HUDEP-2 (cell line): ENCODE results near the gene PIGC.

Source experiments
- DNase-seq, 76 experiments: peaks; one replicate each; lab custom pipeline; 2025; ENCODE audit not compliant: unreplicated experiment in 76 of 76; lab: John Stamatoyannopoulos, UW

The PIGC gene

DNA sequence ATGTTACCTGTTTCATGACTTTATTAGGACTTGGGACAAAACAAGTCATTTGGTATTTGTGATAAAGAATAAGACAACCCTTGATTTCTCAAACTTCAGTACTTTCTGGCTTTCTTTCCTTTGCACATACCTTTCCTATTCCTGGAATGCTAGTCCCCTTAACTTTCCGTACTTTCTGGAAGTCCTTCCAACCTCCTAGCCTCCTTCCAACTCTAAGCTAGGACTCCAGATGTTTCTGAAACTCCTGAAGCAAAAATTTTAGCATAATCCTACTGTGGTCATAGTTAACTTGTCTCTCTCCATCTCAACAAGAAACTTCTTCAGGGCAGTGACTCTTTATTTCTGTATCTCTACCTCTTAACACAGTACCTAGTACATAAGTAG is 43.2 kb downstream of the PIGC start:
- DNase-seq = no peak

DNA sequence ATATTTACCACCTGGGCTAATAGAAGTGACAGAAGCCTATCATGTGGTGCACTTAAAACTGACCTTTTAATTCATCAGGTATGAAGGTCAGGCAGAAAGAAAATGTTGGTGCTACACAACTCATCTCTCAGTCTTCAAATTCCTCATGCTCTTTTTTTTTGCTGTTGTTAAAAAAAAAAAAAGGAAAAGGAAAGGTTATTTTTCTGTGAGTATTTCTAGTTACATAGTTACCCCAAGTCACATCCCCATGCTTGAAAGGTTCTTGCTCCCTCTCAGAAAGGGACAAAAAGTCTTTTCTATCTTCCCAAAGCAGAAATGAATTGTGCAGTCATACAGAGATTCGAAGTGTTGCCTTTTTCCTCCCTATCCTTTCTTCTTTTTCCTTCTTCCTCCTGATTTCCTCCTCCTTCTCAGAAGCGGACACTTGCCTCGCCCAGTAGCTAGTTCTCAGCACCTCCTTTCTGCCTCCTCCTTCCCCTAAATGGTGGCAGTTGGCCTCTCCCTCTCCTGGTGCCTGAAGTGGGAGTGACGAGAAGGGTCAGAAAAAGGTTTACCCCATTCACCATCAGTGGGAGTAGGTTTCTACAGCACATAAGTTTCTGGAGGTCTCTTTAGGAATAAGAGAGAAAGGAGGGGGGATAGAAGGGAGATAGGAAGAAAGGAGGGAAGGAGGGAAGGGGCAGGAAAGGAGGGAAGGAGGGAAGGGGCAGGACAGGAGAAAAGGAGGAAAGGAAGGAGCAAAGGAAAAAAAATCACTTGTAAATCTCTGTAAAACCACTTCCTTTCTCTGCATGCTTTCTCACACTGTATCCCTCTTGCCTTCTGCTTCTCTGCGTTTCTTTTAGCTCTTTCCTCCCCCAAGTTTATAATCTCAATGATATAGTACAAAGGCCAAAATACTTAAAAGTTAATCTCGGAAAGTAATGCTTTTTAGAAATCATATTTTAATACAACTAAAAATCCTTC is 43.8 kb downstream of the PIGC start:
- DNase-seq = no peak

DNA sequence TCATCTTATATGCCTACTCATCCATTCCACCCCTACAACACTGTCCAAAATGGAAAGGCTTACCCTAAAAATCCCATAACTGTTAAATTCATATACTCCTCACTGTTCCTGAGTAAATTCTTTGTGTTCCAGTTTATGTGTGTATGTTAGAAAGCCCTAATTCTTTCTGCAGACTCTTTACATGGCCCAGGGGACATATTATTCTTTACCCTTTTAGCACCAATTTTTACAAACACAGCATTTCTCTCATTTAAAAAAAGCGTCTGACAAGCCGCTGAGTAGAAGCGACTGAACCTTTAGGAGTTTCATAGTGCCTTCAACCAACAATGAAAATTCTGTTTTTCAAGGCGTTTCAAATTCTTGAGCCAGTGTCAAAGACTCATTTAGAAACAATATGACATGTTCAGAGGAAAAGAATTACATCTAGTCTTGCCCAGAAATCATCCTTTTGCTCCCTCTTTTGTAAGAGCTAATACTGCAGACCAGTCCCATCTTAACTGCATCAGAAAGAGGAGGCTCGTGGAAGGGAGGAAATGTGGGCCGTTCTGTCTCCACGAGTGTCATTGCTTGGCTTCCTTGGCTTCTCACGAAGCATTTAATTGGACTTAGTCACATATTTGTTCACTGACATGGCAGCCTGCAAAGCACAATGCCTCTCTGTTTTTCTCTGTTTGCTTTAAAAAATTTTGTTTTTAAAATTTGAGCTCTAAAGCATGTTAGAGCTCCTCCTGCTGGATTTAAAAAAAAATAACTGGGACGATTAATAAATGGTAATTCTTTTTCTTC is 44.7 kb downstream of the PIGC start:
- peak in 1 of 76 experiments; percentile 5 for DNase-seq

DNA sequence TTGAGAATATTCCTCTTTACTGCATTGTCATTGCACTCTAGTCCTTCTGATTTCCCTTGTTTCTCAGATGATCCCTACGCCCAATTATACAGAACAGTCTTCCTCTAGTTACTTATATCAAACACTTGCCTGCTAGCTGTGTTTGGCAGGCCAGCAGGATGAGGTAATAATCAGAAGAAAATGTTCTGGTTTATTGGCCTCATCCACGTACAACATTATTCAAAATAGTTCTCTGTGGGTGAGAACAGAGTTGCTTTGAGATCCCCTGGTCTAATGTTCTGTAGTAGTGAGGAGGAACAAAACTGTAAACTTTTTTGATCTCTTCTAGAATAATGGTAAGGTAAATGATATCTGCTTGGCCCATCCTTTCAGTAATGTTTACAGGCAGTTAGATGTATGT is 45.7 kb downstream of the PIGC start:
- no peak for DNase-seq

DNA sequence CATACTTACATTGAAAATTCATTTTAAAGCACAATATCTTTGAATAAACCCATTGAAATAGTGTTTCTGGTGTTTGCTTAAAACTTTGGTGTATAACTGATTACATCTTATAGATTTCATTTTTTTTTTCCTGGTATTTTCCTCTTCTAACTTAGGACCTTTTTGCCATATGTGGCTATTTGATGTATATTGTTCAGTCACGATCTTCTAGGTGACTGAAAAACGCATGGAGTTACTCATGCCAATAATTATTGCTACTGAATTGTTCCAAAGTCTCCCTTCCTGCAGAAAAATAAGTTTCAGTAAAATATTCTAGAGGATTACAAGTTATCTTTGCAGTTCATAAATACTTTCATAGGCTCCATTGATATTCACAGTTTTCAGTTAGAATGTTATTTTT is 46.2 kb downstream of the PIGC start:
- DNase-seq = no peak

DNA sequence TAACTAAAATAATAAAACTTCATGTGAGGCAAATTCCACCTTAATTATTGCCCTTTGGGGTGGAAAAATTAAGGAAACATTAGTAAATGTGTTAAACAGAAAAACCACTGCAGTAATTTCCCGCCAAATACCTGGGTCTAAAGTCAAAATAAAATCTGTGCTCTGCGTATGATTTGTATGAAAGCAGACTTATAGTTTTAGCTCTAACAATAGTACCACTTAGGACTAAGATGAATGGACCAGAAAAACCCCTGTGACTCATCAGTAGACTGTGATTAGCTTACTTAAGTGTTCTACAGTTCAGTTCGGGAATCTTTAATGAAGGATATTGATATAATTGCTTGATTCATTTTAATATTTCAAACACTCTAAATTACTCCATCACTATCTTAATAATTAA is 46.6 kb downstream of the PIGC start:
- no peak for DNase-seq

DNA sequence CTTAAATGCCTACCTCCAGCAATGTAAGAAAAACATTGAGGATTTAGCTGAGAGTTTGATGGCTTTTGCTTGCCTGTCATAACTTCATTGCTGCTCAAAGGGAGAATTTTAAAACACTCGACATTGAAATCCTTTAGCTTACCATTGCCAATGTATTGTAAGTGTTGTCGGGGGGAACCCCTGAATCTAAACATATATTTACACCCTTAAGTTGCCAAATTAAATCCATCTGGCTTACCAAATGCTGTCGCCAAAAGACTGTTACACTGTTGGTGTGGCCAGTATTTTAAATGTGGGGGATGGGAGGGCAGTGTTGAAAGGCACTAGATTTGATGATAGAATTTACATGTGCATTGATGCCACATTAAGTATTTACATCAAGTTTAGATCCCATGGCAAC is 48.3 kb downstream of the PIGC start:
- no peak for DNase-seq

DNA sequence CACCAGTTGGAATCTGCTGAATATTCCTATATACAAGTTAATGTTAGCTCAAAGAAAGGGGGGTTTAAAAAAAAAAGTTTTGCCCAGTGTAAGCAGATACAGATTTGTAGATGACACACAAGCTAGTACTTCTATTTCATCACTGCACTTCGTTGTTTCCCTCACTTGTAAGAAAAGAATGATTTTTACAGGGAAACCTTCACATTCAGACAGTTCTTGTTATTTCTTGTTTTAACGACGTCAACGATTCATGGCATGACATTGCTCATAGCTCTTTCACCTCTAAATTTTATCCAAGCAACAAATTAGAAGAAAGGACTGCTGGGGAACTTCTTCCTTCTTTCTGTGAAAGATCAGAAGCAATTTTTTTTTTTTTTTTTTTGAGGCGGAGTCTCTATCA is 49.1 kb downstream of the PIGC start:
- no peak for DNase-seq

DNA sequence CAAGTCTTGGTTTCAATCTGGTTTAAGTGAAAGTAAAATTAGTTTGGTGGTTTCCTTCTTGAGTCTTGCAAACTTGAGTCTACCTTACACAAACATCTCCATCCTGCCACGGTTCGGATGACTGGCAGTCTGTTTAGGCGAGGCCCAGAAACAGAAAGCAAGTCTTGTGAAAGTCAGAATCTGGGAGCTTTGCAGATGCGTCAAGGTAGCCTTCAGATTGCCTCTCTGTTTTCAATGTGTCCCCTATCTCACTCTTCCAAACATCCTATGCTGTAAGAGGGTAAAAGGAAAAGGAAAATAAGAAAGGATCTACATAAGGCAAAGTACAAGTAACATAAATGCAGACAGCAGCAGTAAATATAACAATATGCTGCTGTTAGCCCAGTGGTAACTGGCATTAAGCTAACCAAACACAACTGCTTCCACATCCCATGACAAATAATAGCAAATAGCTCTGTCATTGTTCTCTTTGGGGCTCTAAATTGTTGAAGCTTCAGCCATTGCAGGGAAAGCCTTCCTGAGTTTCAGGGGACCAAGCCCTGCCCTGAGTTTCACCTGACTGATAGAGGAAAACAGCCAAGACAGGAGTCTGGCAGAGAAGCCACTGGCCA is 49.6 kb downstream of the PIGC start:
- DNase-seq = no peak

DNA sequence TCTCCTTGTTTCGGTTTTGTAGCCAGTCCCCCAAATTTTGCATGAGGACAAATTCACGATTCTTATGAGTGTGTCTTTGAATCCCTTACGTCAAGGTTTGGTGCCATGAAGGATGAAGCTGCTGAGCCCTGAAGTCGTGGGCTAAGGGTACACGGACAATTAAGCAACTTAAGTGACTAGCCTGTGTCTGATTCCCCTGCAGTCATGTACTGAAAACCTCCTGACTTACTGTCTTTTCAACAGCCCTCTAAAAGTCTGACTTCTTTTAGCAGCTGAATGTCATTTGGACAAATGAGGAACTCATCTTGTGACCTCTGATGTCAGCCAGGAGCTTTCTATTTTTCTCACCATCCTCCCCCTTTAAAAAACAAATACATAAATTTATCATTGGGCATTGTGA is 50.5 kb downstream of the PIGC start:
- DNase-seq = no peak

DNA sequence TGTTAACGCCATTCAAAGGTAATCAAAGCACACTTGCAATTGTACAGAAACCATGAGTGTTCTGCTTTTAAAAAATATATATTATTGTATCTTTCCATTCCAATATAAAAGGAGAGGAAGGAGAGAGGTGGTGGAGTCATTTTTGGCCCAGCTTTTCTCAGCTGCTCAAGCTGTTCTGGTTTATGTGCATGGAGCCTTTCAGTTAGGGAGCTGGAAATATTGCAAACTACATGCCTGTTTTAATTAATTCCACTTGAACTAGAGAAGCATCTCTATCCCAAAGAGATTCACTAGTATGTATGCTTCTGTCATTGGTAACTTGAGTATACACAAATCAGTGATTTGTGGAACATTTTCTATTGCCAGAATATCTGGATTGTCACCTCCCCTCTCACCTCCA is 51.9 kb downstream of the PIGC start:
- DNase-seq = no peak
